HEK293 (cell line): ENCODE measurements around the gene MGME1.

Experiments
- CTCF ChIA-PET: fragments of 350-600 bp; formaldehyde crosslinking; extraction: SDS; loops from one replicate; lab custom pipeline; 2021; ENCODE audit warnings: antibody characterized with exemption; lab: Yijun Ruan, JAX
- POLR2A ChIA-PET: fragments of 300-600 bp; formaldehyde crosslinking; extraction: SDS; loops from one replicate; lab custom pipeline; 2020; ENCODE audit warnings: antibody characterized with exemption, inconsistent platforms; lab: Yijun Ruan, JAX
- H3K27ac ChIP-seq: fragments of 200-500 bp; sonication (Bioruptor generic); 2 replicates; pipeline ENCODE4 v1.5.1; 2014; ENCODE audit warnings: low read depth, low read length, control low read depth, inconsistent platforms; ENCODE audit errors: extremely low read depth
- H3K36me3 ChIP-seq, 2 experiments: fragments of 200-500 bp in 1 of 2; sonication (Bioruptor generic) in 1 of 2; 1 replicate in 1 of 2; 2 replicates in 1 of 2; pipeline ENCODE4 v1.5.1; 2014 to 2017; ENCODE audit warnings: inconsistent platforms in 2 of 2, low read length in 2 of 2; ENCODE audit not compliant: control insufficient read depth in 2 of 2, insufficient read depth in 1 of 2
- H3K4me1 ChIP-seq: fragments of 200-500 bp; sonication (Bioruptor generic); 2 replicates; pipeline ENCODE4 v1.5.1; 2014; ENCODE audit warnings: mild to moderate bottlenecking, low read length, inconsistent platforms; ENCODE audit not compliant: control insufficient read depth, insufficient read depth
- H3K4me3 ChIP-seq: 2 replicates; pipeline ENCODE4 v1.5.1; 2011; ENCODE audit warnings: low read depth, mild to moderate bottlenecking, control low read depth, low read length, moderate library complexity
- H3K9me3 ChIP-seq: fragments of 200-500 bp; sonication (Bioruptor generic); 2 replicates; pipeline ENCODE4 v1.5.1; 2014; ENCODE audit warnings: low read depth, low read length, inconsistent platforms; ENCODE audit not compliant: control insufficient read depth, insufficient read depth
- ATF2 ChIP-seq: fragments of 450-650 bp; formaldehyde crosslinking; IDR thresholded peaks from 2 replicates; pipeline ENCODE4 v1.5.1; 2016; ENCODE audit warnings: missing biosample characterization, missing genetic modification characterization, low read depth
- MEIS1 ChIP-seq: sonication (generic); formaldehyde crosslinking; IDR thresholded peaks from 2 replicates; pipeline ENCODE4 v1.8.1; 2022; ENCODE audit warnings: missing genetic modification reagents, mild to moderate bottlenecking, borderline replicate concordance
- PRDM10 ChIP-seq: fragments of 450-650 bp; formaldehyde crosslinking; IDR thresholded peaks from 2 replicates; pipeline ENCODE4 v1.5.1; 2016; ENCODE audit warnings: missing biosample characterization, missing genetic modification characterization
- PRDM6 ChIP-seq: fragments of 450-650 bp; formaldehyde crosslinking; IDR thresholded peaks from 2 replicates; pipeline ENCODE4 v1.5.1; 2017; ENCODE audit warnings: missing biosample characterization, missing genetic modification characterization
- ZBTB1 ChIP-seq: fragments of 450-650 bp; formaldehyde crosslinking; IDR thresholded peaks from 2 replicates; pipeline ENCODE4 v1.5.1; 2016; ENCODE audit warnings: missing biosample characterization, missing genetic modification characterization
- ZBTB21 ChIP-seq: fragments of 450-650 bp; formaldehyde crosslinking; IDR thresholded peaks from 2 replicates; pipeline ENCODE4 v1.5.1; 2017; ENCODE audit warnings: missing biosample characterization, missing genetic modification characterization
- ZBTB7A ChIP-seq: fragments of 450-650 bp; formaldehyde crosslinking; IDR thresholded peaks from 2 replicates; pipeline ENCODE4 v1.5.1; 2016; ENCODE audit warnings: low read depth, missing biosample characterization, missing genetic modification characterization
- ZFHX2 ChIP-seq: fragments of 450-650 bp; formaldehyde crosslinking; conservative IDR thresholded peaks from 2 replicates; pipeline ENCODE4 v1.5.1; 2016; ENCODE audit warnings: missing biosample characterization, missing genetic modification characterization
- ZNF23 ChIP-seq: fragments of 450-650 bp; formaldehyde crosslinking; IDR thresholded peaks from 2 replicates; pipeline ENCODE4 v1.5.1; 2016; ENCODE audit warnings: missing biosample characterization, missing genetic modification characterization, borderline replicate concordance
- ZNF280C ChIP-seq: fragments of 450-650 bp; formaldehyde crosslinking; IDR thresholded peaks from 2 replicates; pipeline ENCODE4 v1.5.1; 2016; ENCODE audit warnings: missing biosample characterization, missing genetic modification characterization
- ZNF529 ChIP-seq: fragments of 450-650 bp; formaldehyde crosslinking; IDR thresholded peaks from 2 replicates; pipeline ENCODE4 v1.5.1; 2017; ENCODE audit warnings: missing genetic modification characterization, missing biosample characterization; ENCODE audit not compliant: insufficient replicate concordance
- ZNF549 ChIP-seq: fragments of 450-650 bp; IDR thresholded peaks from 2 replicates; pipeline ENCODE4 v1.5.1; 2018; ENCODE audit warnings: missing biosample characterization, missing genetic modification characterization, mild to moderate bottlenecking, inconsistent platforms, moderate library complexity
- ZNF610 ChIP-seq: fragments of 450-650 bp; formaldehyde crosslinking; IDR thresholded peaks from 2 replicates; pipeline ENCODE4 v1.5.1; 2016; ENCODE audit warnings: missing biosample characterization, missing genetic modification characterization, borderline replicate concordance
- ZNF621 ChIP-seq: fragments of 450-650 bp; formaldehyde crosslinking; IDR thresholded peaks from 2 replicates; pipeline ENCODE4 v1.5.1; 2017; ENCODE audit warnings: missing biosample characterization, missing genetic modification characterization
- ZNF692 ChIP-seq: fragments of 450-650 bp; formaldehyde crosslinking; IDR thresholded peaks from 2 replicates; pipeline ENCODE4 v1.5.1; 2016; ENCODE audit warnings: missing biosample characterization, missing genetic modification characterization
- ZNF76 ChIP-seq: fragments of 450-650 bp; formaldehyde crosslinking; IDR thresholded peaks from 2 replicates; pipeline ENCODE4; 2016; ENCODE audit warnings: low read depth, missing biosample characterization, missing genetic modification characterization, borderline replicate concordance

Gene MGME1

GRCh38 chr20:17955302-17955701 lies 13.5 kb upstream of the MGME1 start:
- Histone ChIP-seq H3K9me3 (no peaks in the 10 kb centered on the region), H3K27ac (no peak overlapping the region), H3K4me3 (no peak overlapping the region), H3K36me3 (peaks cover 31 to 86% of the 10 kb centered on the region in 2 experiments), H3K4me1 (peaks cover 7% of the 10 kb centered on the region; the same call in 1 of the 2 replicates)
- POLR2A ChIA-PET, result interaction anchor here (0.6 kb wide), 1 partner anchor 9 kb away, joined by 3 read pairs; no protein-coding TSS in a partner anchor
- TF ChIP-seq PRDM6 (tag by site-specific recombination) (no peak), ZNF610 (tag by site-specific recombination) (no peak), ZBTB1 (tag by site-specific recombination) (no peak), PRDM10 (tag by site-specific recombination) (no peak), ZBTB7A (tag by site-specific recombination) (no peak), ZNF549 (tag by site-specific recombination) (no peak), MEIS1 (CRISPR knock-in tag) (no peak), ATF2 (tag by site-specific recombination) (no peak), ZBTB21 (tag by site-specific recombination) (no peak), ZNF529 (tag by site-specific recombination) (no peak), ZNF692 (tag by site-specific recombination) (no peak), ZNF280C (no peak)
- CTCF ChIA-PET, result interaction anchor here (0.9 to 1.1 kb wide), 2 partner anchors 12 to 40 kb away, joined by 3 read pairs; no protein-coding TSS in a partner anchor

- ChIA-PET POLR2A (interaction anchor here (0.7 kb wide), 1 partner anchor 340 kb away, joined by 5 read pairs; no protein-coding TSS in a partner anchor), CTCF (interaction anchor here (0.9 to 1.1 kb wide), 2 partner anchors 13 to 39 kb away, joined by 3 read pairs; no protein-coding TSS in a partner anchor)
- peaks cover 23 to 82% of the 10 kb centered on the region in 2 experiments for H3K36me3 ChIP-seq
- peaks cover 8% of the 10 kb centered on the region for H3K4me1 ChIP-seq
- H3K27ac ChIP-seq, result no peak overlapping the region; the same call in 1 of the 2 replicates
- no peaks in the 10 kb centered on the region for H3K9me3 ChIP-seq
- H3K4me3 ChIP-seq, result no peak overlapping the region
- TF ChIP-seq ZNF23, result no peak
- TF ChIP-seq ZNF76 (tag by site-specific recombination), result no peak
- no peak for TF ChIP-seq ZFHX2 (tag by site-specific recombination)
- TF ChIP-seq ZNF621 (tag by site-specific recombination), result no peak
These were observed 12.6 kb upstream of the MGME1 start for GRCh38 chr20:17956099-17956685.
